Measurements from ENCODE around the gene FAM110D. TPM values are rescaled to one million over a fixed set of nuclear protein-coding genes. Genes with fewer than 3 reads are reported as not detected.

Gene FAM110D
- total RNA-seq, 1 experiment from 2014 or later = 0.46 TPM

DNA sequence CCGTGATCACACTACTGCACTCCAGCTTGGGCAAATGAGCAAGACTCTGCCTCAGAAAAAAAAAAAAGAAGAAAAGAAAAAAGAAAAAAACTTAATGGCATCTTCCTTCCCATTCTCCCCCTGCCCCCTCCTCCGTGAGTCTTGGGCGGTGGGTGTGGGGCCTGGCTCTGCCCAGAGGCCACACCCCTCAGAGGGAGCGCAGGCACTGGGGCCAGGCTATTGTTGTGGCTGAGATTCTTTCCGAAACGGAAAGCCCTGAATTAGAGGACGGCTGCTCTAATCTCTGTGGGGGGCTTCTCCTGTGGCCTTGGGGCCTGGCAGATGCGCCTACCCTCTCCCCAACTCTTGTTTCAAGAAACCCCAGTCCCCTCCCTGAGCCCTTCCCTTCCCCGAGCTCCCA lies 4.1 kb upstream of the FAM110D start:
- Histone ChIP-seq H3K79me1 (ENCODE audit: insufficient read depth, low read depth, low read length, poor library complexity, severe bottlenecking) (no peaks in the 10 kb centered on the region), H4K20me1 (ENCODE audit: control insufficient read depth, insufficient read depth, insufficient read length) (no peaks in the 10 kb centered on the region), H3K4me1 (ENCODE audit: insufficient read depth, low read length) (peaks cover 13% of the 10 kb centered on the region; the same call in 1 of the 2 replicates), H3K23me2 (ENCODE audit: insufficient read length, low read depth, low read length, poor library complexity, severe bottlenecking) (peaks cover 13% of the 10 kb centered on the region), H2BK15ac (ENCODE audit: low read depth, low read length) (no peak overlapping the region), H2BK20ac (ENCODE audit: low read depth, low read length, poor library complexity, severe bottlenecking) (no peak overlapping the region), H3K56ac (ENCODE audit: insufficient read length, low read depth, low read length) (no peak overlapping the region), H3K14ac (ENCODE audit: insufficient read depth, low read length) (no peak overlapping the region), H4K91ac (ENCODE audit: insufficient read length, low read depth, low read length) (no peak overlapping the region), H2AK5ac (ENCODE audit: insufficient read length, low read length) (no peak overlapping the region), H3K23ac (ENCODE audit: insufficient read length, low read depth, low read length) (no peak overlapping the region), H3K18ac (ENCODE audit: insufficient read length, low read depth, low read length) (no peak overlapping the region), H3K9me3 (ENCODE audit: control insufficient read depth, low read depth, low read length) (no peaks in the 10 kb centered on the region), H3K4me2 (ENCODE audit: insufficient read depth, insufficient read length, low read length) (peak overlapping the region; percentile 56), H3K79me2 (ENCODE audit: insufficient read depth, low read length) (no peaks in the 10 kb centered on the region), H3K9ac (ENCODE audit: extremely low read depth, insufficient read length, low read length) (no peak overlapping the region), H3K27ac (ENCODE audit: insufficient read length, low read depth, low read length) (no peak overlapping the region), H2BK120ac (ENCODE audit: low read depth, low read length, poor library complexity, severe bottlenecking) (no peak overlapping the region), H4K8ac (replicated peaks; ENCODE audit: insufficient read length, low read depth, low read length) (no peak overlapping the region), H3K4ac (ENCODE audit: low read depth, low read length) (no peak overlapping the region), H2BK5ac (ENCODE audit: insufficient read length, low read length) (no peak overlapping the region), H3T11ph (ENCODE audit: low read length) (no peak overlapping the region), H2BK12ac (ENCODE audit: insufficient read length, low read depth, low read length) (no peak overlapping the region), H4K5ac (ENCODE audit: insufficient read length, low read depth, low read length) (no peak overlapping the region), H2AFZ (ENCODE audit: low read length) (no peak overlapping the region), H3K27me3 (ENCODE audit: insufficient read depth, low read length) (peaks cover 31% of the 10 kb centered on the region; the same call in 1 of the 2 replicates)
- no peaks in the 10 kb centered on the region for H3K36me3 Mint-ChIP-seq (ENCODE audit: insufficient read depth in 1 of 3, low read depth in 3 of 3)
- H3K27me3 Mint-ChIP-seq (ENCODE audit: low read depth) = peaks cover 100% of the 10 kb centered on the region
- no CpG with 5 or more reads among the region's 9 CpGs for WGBS (ENCODE audit: extremely low coverage, insufficient read length, low lambda C conversion rate)
- DNase-seq = no peak
- H3K9me3 Mint-ChIP-seq = no peaks in the 10 kb centered on the region
- H3K4me1 Mint-ChIP-seq = peaks cover 39 to 52% of the 10 kb centered on the region in 2 experiments
- no peak overlapping the region for H3K27ac Mint-ChIP-seq
- peak overlapping the region; percentile 13 to 75; a peak in 4 of 5 replicates for H3K4me3 Mint-ChIP-seq
- TF ChIP-seq, protein P1, sequence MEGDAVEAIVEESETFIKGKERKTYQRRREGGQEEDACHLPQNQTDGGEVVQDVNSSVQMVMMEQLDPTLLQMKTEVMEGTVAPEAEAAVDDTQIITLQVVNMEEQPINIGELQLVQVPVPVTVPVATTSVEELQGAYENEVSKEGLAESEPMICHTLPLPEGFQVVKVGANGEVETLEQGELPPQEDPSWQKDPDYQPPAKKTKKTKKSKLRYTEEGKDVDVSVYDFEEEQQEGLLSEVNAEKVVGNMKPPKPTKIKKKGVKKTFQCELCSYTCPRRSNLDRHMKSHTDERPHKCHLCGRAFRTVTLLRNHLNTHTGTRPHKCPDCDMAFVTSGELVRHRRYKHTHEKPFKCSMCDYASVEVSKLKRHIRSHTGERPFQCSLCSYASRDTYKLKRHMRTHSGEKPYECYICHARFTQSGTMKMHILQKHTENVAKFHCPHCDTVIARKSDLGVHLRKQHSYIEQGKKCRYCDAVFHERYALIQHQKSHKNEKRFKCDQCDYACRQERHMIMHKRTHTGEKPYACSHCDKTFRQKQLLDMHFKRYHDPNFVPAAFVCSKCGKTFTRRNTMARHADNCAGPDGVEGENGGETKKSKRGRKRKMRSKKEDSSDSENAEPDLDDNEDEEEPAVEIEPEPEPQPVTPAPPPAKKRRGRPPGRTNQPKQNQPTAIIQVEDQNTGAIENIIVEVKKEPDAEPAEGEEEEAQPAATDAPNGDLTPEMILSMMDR (conservative IDR thresholded peaks at IDR 0.05) = no peak

Measured in H9 (cell line).